HG03039 (cell line): Measurements from ENCODE around the gene PPP3CA.

Source experiments
- ATAC-seq: cut with Tn5 transposase; IDR thresholded peaks from one replicate; pipeline ENCODE4 v1.9.1; 2021; ENCODE audit warnings: mild to moderate bottlenecking, moderate library complexity; ENCODE audit not compliant: unreplicated experiment

The PPP3CA gene

GRCh38 chr4:101347267-101347556, at the start of gene PPP3CA:
Gene PPP3CA, minus strand, starts transcription at chr4:101347526.
- ATAC-seq, result peak; percentile 17

DNA sequence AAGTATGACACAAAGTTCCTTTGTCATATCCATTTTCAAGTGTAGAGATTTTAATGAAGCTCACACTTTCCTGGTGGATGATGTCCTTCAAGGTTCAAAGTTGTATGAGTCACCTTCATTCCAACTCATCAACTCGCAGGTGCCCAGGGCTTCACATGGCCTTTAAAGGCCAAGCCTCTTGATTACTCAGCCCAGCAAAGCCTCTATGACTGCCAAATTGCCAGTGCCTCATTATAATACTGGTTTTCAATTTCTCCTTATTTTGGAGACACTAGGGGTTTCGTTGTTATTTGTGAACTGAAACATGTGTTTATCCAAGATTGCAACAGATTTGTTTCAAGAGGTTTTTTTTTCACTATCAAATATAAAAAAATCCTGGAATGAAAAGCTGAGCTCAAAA, 45.9 kb upstream of the PPP3CA start:
- ATAC-seq, result no peak

- ATAC-seq, result no peak
Observed at GRCh38 chr4:101370663-101371210, 23.4 kb upstream of the PPP3CA start.

DNA sequence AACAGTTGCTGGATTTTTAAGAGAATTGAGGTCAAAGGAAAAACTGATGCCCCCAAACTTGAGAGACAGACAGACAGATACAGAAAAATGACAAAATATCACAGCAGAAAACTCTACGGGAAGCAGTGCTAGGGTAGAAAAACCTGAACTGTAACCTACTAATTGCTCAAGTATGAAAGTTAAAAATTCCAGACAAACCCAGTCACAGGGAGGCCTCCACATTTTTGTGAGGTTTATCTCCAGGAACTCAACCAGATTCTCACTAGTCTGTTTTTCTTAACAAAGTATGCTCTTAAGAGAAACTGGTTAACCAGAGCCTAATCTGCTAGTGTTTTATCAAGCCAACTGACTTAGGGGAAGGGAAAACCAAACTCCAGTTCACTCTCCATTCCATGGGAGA, 19.9 kb upstream of the PPP3CA start:
- no peak for ATAC-seq

- ATAC-seq, result no peak
Observed at GRCh38 chr4:101366331-101366730, 19.0 kb upstream of the PPP3CA start.

DNA sequence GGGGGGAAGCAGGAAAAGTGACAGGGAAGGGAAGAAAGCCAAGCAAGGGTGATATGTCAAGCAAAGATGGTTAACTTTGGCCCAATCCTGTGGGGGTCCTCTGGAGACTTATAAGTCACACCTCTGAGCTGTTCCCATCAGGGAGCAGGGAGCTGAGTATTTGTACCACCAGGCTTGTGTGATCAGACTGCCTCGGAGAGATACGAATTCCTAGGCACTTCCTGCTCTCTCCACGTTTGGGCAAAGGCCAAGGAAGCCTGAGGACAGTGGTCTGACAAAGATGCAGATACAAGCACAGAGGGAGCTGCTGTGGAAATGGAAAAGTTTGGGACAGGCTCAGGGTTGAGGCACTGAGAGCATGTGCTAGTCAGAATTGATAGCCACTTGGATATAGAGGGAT, 10.4 kb upstream of the PPP3CA start:
- ATAC-seq, result no peak

- no peak for ATAC-seq
Observed at GRCh38 chr4:101356928-101357327, 9.6 kb upstream of the PPP3CA start.

GRCh38 chr4:101355767-101356702, 8.7 kb upstream of the PPP3CA start:
- ATAC-seq, result no peak

DNA sequence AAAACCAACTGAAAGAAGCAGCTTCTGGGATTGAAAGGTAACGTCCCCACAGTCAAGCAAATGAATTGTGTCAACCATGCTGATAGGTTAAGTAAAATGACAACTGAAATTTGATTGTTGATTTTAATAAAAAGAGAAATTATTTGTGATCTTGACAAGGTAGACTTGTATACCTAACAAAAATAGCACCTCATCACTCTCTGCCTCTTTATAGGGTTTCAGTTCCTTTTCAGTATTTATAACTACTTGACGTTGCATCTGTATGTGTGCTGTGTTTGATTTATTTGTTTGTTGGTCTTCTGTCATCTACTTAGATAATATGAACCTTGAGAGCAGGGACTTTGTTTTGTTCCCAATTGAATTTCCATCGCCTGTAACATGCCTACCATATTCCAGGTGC, 7.9 kb upstream of the PPP3CA start:
- peak; percentile 98 for ATAC-seq

GRCh38 chr4:101349801-101350064, 2.4 kb upstream of the PPP3CA start:
- ATAC-seq, result no peak

DNA sequence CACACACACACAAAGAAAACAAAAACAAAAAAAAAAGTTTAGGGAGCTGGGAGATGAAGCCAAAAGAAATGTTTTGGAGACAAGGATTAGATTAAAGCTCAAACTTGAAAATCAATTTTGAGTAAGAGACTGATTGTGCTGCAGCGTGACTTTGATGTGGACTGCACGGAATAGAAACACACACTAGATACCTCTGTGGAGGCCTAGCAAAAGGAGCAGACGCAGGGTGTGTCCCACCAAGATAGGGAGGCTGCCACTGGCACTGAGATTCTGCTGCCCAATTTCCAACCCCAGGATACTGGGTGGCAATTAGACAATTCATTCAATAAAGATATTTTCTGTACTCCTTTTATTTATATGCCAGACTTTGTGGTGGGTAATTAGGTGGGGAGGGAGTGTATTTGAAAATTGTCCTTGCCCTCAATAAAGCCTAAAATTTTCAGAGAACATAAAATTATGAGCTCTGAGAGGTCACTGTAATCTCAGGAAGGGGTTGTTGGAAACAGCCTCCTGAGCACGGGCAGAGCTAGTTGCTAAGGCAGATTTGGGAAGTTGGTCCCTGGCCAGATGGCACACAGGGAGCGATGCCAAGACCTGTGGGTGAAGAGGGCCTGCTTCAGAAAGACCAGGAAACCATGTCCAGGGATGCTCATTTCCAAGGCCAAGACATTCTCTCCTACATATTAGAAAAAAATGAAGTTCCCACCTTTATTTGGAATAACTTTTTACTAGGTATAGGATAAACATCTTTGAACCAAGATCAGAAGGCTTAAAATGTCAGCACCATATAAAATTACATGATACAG, 1.9 kb upstream of the PPP3CA start:
- no peak for ATAC-seq

DNA sequence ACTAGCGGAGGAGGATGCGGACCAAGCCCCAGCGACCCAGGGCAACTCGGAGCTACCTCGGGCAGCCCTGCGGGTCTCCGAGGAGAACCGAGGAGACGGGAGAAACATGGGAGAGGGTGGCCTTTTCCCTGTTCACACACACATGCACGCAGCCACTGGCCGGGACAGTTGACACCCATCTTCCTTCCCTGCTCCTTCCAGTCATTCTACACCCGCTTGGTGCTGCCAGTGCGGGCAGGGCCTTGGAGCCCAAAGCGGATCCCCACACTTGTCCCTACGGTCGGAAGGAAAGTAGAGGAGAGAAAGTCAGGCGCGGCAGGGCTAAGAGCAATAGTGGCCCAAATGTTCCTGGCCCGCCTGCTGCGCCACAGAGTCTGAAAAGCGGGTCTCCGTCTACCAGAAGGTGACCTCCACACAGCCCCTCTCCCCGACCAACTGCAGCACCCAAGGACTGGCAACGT, 1.1 kb upstream of the PPP3CA start:
- no peak for ATAC-seq

GRCh38 chr4:101347557-101348366, 436 bp upstream of the PPP3CA start:
- ATAC-seq, result peak; percentile 85

DNA sequence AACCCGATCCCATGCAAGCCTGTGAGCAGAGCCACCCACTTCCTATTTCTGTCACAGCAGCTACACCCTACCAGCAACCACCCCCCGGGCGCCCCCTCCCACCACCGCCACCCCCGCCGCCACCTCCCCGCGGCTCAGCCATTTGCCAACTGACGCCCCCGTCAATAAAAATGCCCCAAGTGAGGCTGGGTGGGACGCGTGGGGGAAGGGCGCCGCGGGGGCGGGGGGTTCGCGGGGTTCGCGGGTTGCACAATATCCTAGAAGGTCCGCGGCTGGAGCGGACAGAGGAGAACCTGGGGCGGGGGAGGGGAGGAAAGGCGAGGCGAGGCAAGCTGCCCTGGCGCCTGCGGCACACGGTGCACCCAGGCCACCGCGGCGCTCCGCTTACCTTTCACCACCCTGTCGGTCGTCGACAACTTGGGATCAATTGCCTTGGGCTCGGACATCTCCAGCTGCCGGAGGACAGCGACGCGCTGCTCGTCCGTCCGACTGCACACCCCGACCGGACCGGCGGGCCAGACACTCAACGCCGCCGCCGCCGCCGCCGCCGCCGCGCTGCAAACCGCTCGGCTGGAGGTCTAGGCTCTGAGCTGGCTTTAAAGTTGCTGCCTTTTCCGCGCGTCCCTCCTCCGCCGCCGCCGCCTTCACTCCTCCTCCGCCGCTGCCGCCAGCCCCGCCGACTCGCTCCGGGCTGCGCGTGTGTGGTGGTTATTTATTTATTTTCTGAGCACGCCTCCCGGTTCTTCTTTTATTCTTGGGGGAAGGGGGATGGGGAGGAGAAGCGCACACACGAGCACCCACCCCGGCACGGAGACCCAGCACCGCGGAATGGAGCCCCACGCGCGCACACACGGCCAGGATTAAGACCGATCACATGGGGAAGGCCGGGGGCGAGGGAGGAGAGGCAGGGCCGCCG, 717 bp downstream of the PPP3CA start:
- ATAC-seq, result peak; percentile 3

- no peak for ATAC-seq
Observed at GRCh38 chr4:101345596-101346350, 1.6 kb downstream of the PPP3CA start.

GRCh38 chr4:101345271-101345595, 2.1 kb downstream of the PPP3CA start:
- ATAC-seq, result no peak

GRCh38 chr4:101339332-101339731, 8.0 kb downstream of the PPP3CA start:
- no peak for ATAC-seq

GRCh38 chr4:101337688-101338087, 9.6 kb downstream of the PPP3CA start:
- no peak for ATAC-seq

DNA sequence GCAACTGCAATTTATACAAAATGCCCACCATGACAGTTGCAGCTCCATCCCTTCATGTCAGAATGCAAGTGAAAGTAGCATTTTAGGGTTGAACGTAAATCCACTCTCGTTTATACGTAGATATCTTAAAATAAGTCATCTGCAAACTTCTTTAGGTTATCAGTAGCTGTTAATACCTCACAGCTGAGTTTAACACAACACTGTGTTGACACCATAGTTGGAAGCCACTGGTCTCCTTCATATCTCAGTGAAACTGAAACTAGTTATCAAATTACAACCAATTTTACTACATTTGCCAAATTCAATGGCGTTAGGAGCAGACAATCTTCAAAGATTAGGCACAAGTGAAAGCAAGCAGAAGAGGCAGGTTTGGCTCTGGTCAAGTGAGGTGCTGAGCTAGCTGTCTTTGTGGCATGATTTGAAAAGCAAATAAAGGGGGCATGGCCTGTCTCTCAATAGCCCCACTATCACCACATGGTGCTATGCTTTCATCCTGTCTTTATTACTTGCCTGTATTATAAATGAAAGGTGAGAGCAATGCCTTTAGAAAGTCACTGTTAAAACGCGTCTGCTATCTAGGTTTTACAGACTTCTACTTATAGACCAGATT, 12.3 kb downstream of the PPP3CA start:
- ATAC-seq, result peak; percentile 53
